Kidney epithelial cell (primary cell): Measurements from ENCODE around the gene RNF180. TPM values are rescaled to one million over a fixed set of nuclear protein-coding genes. Genes with fewer than 3 reads are reported as not detected.

Experiments used
- DNase-seq: peaks from one replicate; pipeline ENCODE4 v3.0.0-alpha.2; 2010; ENCODE audit warnings: low read depth
- H3K27me3 ChIP-seq: 2 replicates; pipeline ENCODE4 v1.6.0; 2011; ENCODE audit warnings: low read length; ENCODE audit not compliant: control insufficient read depth, insufficient read depth
- H3K36me3 ChIP-seq: 2 replicates; pipeline ENCODE4 v1.5.1; 2011; ENCODE audit warnings: low read length; ENCODE audit not compliant: control insufficient read depth, insufficient read depth
- H3K4me3 ChIP-seq: 2 replicates; pipeline ENCODE4 v1.5.1; 2011; ENCODE audit warnings: low read depth, mild to moderate bottlenecking, control low read depth, low read length
- total RNA-seq: library from RNA; depleted of rRNA; stranded (reverse); fragments of >200 nt; gene quantifications from 2 replicates; pipeline ENCODE4 v1.2.3, GENCODE V29; 2015
- TF ChIP-seq, protein P1 (sequence below): IDR thresholded peaks from 2 replicates; pipeline ENCODE4 v1.5.1; 2011; ENCODE audit warnings: mild to moderate bottlenecking, moderate library complexity, low read length, control low read depth, inconsistent platforms; ENCODE audit not compliant: insufficient read depth, poor library complexity, severe bottlenecking

Gene RNF180
- 11.5 and 16.3 TPM in 2 replicates for total RNA-seq

DNA sequence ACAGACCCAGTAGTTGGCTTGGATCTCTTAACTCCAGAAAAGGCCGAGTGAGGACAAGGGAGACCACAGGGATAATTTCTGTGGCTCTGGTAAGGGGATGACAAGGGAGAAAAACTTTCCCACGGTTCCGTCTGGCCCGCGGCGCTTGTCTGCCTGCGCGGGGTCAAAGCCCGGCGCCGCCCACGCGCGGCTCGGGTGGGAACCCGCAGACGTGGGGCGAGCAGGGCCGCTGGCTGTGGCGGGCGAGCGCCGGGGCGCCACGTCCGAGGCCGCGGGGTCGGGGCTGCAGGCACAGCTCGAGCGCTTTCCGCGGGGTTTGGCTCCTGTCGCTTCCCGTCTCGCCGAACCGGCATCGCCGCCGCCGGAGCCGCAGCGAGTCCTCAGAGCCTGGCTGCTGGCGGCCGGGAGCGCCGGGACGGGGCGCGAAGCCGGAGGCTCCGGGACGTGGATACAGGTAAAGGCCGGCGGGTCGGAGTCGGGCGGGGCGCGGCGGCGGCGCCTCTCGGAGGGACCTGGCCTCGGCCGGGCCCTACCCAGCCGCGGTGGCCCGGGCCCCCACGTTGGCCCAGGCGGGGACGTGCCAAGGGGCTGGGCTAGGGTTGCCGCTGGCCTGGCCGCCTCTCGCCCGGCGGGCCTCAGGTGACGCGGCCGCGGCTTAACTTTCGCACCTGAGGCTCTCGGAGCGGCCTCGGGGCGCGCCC, at the start of gene RNF180:
Gene RNF180, plus strand, starts transcription at position 344 of the 701 bp plus-strand sequence. CDS start 34,965 bp downstream, outside the sequence.
- Histone ChIP-seq H3K4me3 (peak within 1 kb of the TSS; percentile 77), H3K27me3 (peaks cover 2% of the 10 kb centered on the region), H3K36me3 (no peaks in the 10 kb centered on the region)
- TF ChIP-seq, protein P1, sequence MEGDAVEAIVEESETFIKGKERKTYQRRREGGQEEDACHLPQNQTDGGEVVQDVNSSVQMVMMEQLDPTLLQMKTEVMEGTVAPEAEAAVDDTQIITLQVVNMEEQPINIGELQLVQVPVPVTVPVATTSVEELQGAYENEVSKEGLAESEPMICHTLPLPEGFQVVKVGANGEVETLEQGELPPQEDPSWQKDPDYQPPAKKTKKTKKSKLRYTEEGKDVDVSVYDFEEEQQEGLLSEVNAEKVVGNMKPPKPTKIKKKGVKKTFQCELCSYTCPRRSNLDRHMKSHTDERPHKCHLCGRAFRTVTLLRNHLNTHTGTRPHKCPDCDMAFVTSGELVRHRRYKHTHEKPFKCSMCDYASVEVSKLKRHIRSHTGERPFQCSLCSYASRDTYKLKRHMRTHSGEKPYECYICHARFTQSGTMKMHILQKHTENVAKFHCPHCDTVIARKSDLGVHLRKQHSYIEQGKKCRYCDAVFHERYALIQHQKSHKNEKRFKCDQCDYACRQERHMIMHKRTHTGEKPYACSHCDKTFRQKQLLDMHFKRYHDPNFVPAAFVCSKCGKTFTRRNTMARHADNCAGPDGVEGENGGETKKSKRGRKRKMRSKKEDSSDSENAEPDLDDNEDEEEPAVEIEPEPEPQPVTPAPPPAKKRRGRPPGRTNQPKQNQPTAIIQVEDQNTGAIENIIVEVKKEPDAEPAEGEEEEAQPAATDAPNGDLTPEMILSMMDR: no peak
- no peak for DNase-seq

DNA sequence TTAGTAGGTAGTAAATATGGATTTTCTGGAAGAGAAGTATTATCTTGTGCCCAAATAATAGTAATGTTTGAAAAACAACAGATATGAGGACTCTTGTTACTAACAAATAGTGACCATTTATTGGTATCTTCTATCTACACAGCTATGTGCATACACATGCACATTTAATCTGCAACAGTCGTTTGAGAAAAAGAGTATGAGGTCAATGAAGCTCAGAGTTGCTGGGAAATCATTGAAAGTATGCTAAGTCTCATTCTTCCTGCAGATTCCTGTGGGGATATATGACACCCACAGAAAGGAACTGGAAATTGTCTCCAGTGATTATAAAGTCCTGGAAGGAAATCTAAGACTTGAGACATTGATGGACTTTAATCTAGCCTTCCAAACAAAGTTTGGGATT, 40.1 kb upstream of the RNF180 start:
- H3K27me3 ChIP-seq: no peaks in the 10 kb centered on the region
- TF ChIP-seq, protein P1: no peak
- no peak overlapping the region for H3K4me3 ChIP-seq
- no peak for DNase-seq
- no peaks in the 10 kb centered on the region for H3K36me3 ChIP-seq

GRCh38 chr5:64126202-64126741, 39.4 kb upstream of the RNF180 start:
- TF ChIP-seq, protein P1: no peak
- no peak for DNase-seq
- Histone ChIP-seq H3K27me3 (no peaks in the 10 kb centered on the region), H3K36me3 (no peaks in the 10 kb centered on the region), H3K4me3 (no peak overlapping the region)

- TF ChIP-seq, protein P1: no peak
- Histone ChIP-seq H3K36me3 (no peaks in the 10 kb centered on the region), H3K4me3 (no peak overlapping the region), H3K27me3 (no peaks in the 10 kb centered on the region)
- DNase-seq: no peak
Measured at GRCh38 chr5:64140018-64140417, 25.6 kb upstream of the RNF180 start.

DNA sequence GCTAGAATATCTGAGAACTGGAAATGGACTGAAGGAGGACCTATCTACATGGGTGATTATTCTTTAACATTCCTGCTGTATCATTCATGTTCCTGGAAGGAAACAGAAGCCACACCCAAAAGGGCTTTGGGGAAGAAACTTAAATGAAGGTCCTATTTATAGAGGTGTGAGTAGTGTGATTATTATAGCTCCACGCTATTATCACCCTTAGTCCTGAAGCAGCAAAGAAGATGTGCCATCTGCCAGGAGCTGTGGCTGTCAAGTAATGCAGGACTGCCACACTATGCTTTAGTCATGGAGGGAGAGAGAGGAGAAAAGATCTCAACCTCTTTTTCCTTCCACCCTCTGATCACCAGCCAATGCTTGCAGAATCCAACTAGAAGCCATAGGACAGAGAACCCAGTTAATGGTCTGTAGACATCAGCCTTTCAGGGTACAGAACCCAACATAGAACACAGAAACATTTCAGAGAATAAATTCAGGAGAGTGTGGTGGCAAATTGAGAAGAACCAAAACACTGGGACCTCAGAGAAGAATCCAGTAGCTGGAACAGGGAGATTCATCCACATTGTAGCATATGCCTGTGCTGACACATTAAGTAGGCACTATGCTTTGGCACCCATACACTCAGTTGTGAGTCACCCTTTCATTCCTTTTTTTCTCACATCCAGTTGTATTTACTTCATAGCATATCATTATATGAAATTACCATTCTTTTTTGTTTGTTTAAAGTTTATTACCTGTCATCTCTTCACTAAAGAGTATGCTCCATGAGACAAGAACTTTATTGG, 21.0 kb upstream of the RNF180 start:
- Histone ChIP-seq H3K27me3 (no peaks in the 10 kb centered on the region), H3K4me3 (no peak overlapping the region), H3K36me3 (no peaks in the 10 kb centered on the region)
- TF ChIP-seq, protein P1: no peak
- no peak for DNase-seq
